PFSK-1 (cell line): Measurements from ENCODE around the gene TK2.
A peak's percentile ranks its signal among the peaks of the same experiment; 100 is the strongest.

Experiments
- FOXP2 ChIP-seq: optimal IDR thresholded peaks from 2 replicates; pipeline ENCODE3; 2011; ENCODE audit warnings: borderline replicate concordance, control low read depth, inconsistent platforms; ENCODE audit not compliant: insufficient read depth; ENCODE audit errors: extremely low read length, extremely low read depth
- POLR2AphosphoS5 ChIP-seq: IDR thresholded peaks from 2 replicates; pipeline ENCODE4 v1.6.1; 2012; ENCODE audit warnings: low read depth, mild to moderate bottlenecking, control low read depth, low read length, moderate library complexity
- SIN3A ChIP-seq: IDR thresholded peaks from 2 replicates; pipeline ENCODE4 v1.6.1; 2012; ENCODE audit warnings: mild to moderate bottlenecking, low read length, moderate library complexity, borderline replicate concordance; ENCODE audit not compliant: insufficient read depth
- TAF1 ChIP-seq: IDR thresholded peaks from 2 replicates; pipeline ENCODE4 v1.6.1; 2012; ENCODE audit warnings: low read length, control low read depth, borderline replicate concordance; ENCODE audit not compliant: insufficient read depth
- TF ChIP-seq, protein P1 (sequence below), 2 experiments: IDR thresholded peaks; 2 replicates each; pipeline versions ENCODE4 v1.6.1 to v1.8.0; 2011 to 2012; ENCODE audit warnings: low read depth in 2 of 2, low read length in 2 of 2, control low read depth in 1 of 2, inconsistent platforms in 1 of 2, mild to moderate bottlenecking in 1 of 2, moderate library complexity in 1 of 2; ENCODE audit not compliant: insufficient read depth in 1 of 2

DNA sequence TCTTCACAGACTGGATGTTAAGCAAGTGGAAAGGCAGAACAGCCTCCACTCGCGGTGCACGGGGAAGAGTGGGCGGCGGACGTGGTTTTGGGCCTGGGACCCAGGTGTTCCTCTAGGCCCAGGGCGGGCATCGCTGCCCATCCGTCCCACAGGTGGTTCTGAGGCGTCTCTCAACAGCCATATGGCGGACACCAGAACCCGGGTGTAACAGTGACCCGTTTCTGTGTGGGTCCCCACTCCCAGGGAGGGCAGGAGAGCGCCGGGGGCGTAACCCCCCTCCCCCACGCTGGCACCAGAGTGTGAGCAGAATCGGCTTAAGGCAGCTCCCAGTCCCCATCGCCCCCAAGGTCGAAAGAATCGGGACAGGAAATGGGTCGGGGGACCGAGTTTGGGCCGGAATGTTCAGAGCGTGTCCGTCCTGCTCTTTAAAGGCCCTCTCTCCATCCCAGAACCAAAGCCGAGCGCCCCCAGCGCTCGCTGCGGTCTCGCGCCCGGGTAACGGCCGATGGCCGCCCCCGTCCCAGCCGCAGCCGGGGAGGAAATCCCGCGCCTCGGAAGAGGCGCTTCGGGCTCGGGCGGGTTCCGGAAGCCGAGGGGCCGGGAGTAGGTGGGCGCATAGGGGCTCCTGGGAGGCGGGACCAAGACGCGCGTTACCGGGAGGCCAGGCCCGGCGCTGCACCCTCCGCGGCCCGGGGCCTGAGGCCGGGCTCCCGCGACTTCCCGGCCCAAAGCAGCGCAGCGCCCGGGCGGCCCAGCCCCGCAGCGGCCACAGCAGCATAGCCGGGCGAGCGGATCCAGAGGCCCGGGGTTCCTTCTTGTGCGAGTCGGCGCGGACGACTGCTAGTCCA, at the start of gene TK2:
- TF ChIP-seq, protein P1, sequence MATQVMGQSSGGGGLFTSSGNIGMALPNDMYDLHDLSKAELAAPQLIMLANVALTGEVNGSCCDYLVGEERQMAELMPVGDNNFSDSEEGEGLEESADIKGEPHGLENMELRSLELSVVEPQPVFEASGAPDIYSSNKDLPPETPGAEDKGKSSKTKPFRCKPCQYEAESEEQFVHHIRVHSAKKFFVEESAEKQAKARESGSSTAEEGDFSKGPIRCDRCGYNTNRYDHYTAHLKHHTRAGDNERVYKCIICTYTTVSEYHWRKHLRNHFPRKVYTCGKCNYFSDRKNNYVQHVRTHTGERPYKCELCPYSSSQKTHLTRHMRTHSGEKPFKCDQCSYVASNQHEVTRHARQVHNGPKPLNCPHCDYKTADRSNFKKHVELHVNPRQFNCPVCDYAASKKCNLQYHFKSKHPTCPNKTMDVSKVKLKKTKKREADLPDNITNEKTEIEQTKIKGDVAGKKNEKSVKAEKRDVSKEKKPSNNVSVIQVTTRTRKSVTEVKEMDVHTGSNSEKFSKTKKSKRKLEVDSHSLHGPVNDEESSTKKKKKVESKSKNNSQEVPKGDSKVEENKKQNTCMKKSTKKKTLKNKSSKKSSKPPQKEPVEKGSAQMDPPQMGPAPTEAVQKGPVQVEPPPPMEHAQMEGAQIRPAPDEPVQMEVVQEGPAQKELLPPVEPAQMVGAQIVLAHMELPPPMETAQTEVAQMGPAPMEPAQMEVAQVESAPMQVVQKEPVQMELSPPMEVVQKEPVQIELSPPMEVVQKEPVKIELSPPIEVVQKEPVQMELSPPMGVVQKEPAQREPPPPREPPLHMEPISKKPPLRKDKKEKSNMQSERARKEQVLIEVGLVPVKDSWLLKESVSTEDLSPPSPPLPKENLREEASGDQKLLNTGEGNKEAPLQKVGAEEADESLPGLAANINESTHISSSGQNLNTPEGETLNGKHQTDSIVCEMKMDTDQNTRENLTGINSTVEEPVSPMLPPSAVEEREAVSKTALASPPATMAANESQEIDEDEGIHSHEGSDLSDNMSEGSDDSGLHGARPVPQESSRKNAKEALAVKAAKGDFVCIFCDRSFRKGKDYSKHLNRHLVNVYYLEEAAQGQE (IDR thresholded peaks at IDR 0.05; ENCODE audit: insufficient read depth in 1 of 2, low read depth in 2 of 2, low read length in 2 of 2) = no peak
- TF ChIP-seq TAF1 = no peak
- TF ChIP-seq POLR2AphosphoS5 = peak; percentile 61
- no peak for TF ChIP-seq SIN3A
- no peak for TF ChIP-seq FOXP2
